A673 (cell line): ENCODE results near the gene UTP4.

Source experiments
- EZH2 ChIP-seq: fragments of 200-600 bp; sonication (generic); IDR thresholded peaks from 2 replicates; pipeline ENCODE4 v1.6.1; 2017; ENCODE audit warnings: borderline replicate concordance, low read depth, mild to moderate bottlenecking, mixed read lengths, antibody characterized with exemption, low read length; ENCODE audit not compliant: poor library complexity, severe bottlenecking
- TF ChIP-seq, protein P1 (sequence below): fragments of 300-800, 200-600 bp; sonication (generic); conservative IDR thresholded peaks from 2 replicates; pipeline ENCODE4 v1.5.1; 2017; ENCODE audit warnings: low read depth, mild to moderate bottlenecking, antibody characterized with exemption, low read length, moderate library complexity, mixed read lengths

DNA sequence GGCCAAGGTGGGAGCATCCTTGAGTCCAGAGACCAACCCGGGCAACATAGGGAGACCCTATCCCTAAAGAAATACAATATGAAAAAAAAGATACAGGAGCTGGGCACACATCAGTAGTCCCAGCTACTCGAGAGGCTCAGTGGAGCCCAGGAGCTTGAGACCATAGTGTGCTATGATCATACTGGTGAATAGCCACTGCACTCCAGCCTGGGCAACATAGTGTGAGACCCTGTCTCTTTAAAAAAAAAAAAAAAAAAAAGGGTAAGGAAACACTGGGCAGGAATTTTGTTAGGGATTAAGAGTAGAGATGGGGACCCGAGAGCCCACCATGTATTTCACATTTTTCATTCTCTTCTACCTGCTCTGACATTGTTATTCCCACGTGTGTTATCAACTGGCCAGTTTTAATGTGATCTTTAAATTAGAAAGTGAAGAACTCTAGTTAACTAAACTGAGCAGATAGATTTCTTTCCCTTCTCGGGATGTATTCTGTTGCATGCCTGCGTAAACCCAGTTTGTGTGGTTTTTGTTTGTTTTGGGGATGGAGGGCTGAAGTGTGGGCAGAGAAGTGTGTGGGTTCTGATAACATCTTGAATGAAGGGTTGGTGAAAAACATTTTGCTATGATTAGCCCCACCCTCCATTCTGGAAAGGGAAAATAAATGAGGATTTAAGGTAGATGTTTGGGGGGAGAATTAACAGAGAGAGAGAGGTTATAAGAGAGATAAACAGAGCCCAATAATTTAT is 37.3 kb downstream of the UTP4 start:
- TF ChIP-seq, protein P1, sequence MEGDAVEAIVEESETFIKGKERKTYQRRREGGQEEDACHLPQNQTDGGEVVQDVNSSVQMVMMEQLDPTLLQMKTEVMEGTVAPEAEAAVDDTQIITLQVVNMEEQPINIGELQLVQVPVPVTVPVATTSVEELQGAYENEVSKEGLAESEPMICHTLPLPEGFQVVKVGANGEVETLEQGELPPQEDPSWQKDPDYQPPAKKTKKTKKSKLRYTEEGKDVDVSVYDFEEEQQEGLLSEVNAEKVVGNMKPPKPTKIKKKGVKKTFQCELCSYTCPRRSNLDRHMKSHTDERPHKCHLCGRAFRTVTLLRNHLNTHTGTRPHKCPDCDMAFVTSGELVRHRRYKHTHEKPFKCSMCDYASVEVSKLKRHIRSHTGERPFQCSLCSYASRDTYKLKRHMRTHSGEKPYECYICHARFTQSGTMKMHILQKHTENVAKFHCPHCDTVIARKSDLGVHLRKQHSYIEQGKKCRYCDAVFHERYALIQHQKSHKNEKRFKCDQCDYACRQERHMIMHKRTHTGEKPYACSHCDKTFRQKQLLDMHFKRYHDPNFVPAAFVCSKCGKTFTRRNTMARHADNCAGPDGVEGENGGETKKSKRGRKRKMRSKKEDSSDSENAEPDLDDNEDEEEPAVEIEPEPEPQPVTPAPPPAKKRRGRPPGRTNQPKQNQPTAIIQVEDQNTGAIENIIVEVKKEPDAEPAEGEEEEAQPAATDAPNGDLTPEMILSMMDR = no peak
- no peak for TF ChIP-seq EZH2
